ENCODE results near the gene TDRD1. TPM values are rescaled to one million over a fixed set of nuclear protein-coding genes. Genes with fewer than 3 reads are reported as not detected.

The TDRD1 gene
- total and polyA plus RNA-seq, 10 of the 15 experiments (the other 5 are each of a cell fraction or from before 2014, with no cell fraction given), result 0.03 to 0.04 TPM; not detected in 8

DNA sequence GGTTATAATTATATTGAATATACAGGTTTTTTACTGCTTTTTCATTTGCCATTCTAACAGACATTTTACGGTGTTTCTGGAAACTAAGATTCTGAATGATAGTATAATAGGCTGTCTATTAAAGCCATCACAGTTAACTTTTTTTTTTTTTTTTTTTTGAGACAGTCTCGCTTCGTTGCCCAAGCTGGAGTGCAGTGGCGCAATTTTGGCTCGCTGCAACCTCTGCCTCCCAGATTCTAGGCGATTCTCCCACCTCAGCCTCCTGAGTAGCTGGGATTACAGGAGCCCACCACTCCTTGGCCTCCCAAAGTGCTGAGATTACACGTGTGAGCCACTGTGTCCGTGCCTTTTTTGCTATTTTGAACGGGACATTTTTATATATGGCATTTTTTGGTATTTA, 4.4 kb downstream of the TDRD1 start:
- no TSS peak for BruUV-seq (replicated peaks)
- Histone ChIP-seq H3K27ac (ENCODE audit: control insufficient read depth, insufficient read depth) (no peak overlapping the region), H3K36me3 (ENCODE audit: control insufficient read depth in 2 of 2, insufficient read depth in 2 of 2, low read length in 1 of 2) (no peaks in the 10 kb centered on the region), H3K4me1 (ENCODE audit: control insufficient read depth, insufficient read depth, low read length) (no peaks in the 10 kb centered on the region; the same call in 1 of the 2 replicates), H3K4me2 (ENCODE audit: control insufficient read depth, insufficient read depth) (no peak overlapping the region), H2AFZ (ENCODE audit: control insufficient read depth, low read depth, low read length) (no peak overlapping the region), H4K20me1 (ENCODE audit: control insufficient read depth, insufficient read depth) (no peaks in the 10 kb centered on the region), H3K9ac (ENCODE audit: control insufficient read depth, insufficient read depth, low read length) (no peak overlapping the region), H3K27me3 (replicated peaks in 1 of 2; ENCODE audit: control insufficient read depth in 2 of 2, insufficient read depth in 2 of 2, low read length in 1 of 2) (no peaks in the 10 kb centered on the region), H3K4me3 (no peak overlapping the region), H3K9me3 (replicated peaks; ENCODE audit: control insufficient read depth, insufficient read depth, low read length) (no peaks in the 10 kb centered on the region), H3K79me2 (ENCODE audit: control insufficient read depth, insufficient read depth, low read length) (no peaks in the 10 kb centered on the region)
- in situ Hi-C loops (cut with MboI) (loop anchor here (25.0 kb wide), 1 partner anchor 254 kb away; no protein-coding TSS in a partner anchor), intact Hi-C loops (cut with micrococcal nuclease; ENCODE audit: unreplicated experiment) (no loop called here)
- ChIA-PET RAD21 (ENCODE audit: unreplicated experiment) (no interaction called here), POLR2A (no interaction called here), CTCF (interaction anchor here (0.6 kb wide), 1 partner anchor 62 kb away, joined by 3 read pairs; no protein-coding TSS in a partner anchor), SMC1A (ENCODE audit: uncharacterized antibody, unreplicated experiment) (no interaction called here)
- DNase-seq (ENCODE audit: low read depth, low spot score) (no peak), FAIRE-seq (no peak), ATAC-seq (no peak)
- 51% methylated on average over 9 of the region's 9 CpGs for WGBS (ENCODE audit: insufficient coverage, insufficient replicate concordance, low lambda C conversion rate, missing lambda C conversion rate)
- TF ChIP-seq ZNF384 (IDR thresholded peaks at IDR 0.05; ENCODE audit: borderline replicate concordance, low read depth, low read length) (no peak), NFIC (IDR thresholded peaks at IDR 0.05; ENCODE audit: low read depth, low read length) (no peak), CHD4 (IDR thresholded peaks at IDR 0.05) (no peak), CREM (IDR thresholded peaks at IDR 0.05; ENCODE audit: low read depth) (no peak), JUNB (IDR thresholded peaks at IDR 0.05) (no peak), KLF5 (IDR thresholded peaks at IDR 0.05; ENCODE audit: partially characterized antibody) (no peak), JUND (IDR thresholded peaks at IDR 0.05; ENCODE audit: low read depth, low read length) (no peak), MTA3 (IDR thresholded peaks at IDR 0.05; ENCODE audit: borderline replicate concordance, low read length) (no peak), SRF (IDR thresholded peaks at IDR 0.05; ENCODE audit: low read depth in 2 of 2, low read length in 2 of 2) (no peak), BHLHE40 (IDR thresholded peaks at IDR 0.05; ENCODE audit: borderline replicate concordance in 1 of 2, low read depth in 2 of 2, low read length in 1 of 2) (no peak), RB1 (IDR thresholded peaks at IDR 0.05; ENCODE audit: borderline replicate concordance) (no peak)
- TF ChIP-seq, protein P1, sequence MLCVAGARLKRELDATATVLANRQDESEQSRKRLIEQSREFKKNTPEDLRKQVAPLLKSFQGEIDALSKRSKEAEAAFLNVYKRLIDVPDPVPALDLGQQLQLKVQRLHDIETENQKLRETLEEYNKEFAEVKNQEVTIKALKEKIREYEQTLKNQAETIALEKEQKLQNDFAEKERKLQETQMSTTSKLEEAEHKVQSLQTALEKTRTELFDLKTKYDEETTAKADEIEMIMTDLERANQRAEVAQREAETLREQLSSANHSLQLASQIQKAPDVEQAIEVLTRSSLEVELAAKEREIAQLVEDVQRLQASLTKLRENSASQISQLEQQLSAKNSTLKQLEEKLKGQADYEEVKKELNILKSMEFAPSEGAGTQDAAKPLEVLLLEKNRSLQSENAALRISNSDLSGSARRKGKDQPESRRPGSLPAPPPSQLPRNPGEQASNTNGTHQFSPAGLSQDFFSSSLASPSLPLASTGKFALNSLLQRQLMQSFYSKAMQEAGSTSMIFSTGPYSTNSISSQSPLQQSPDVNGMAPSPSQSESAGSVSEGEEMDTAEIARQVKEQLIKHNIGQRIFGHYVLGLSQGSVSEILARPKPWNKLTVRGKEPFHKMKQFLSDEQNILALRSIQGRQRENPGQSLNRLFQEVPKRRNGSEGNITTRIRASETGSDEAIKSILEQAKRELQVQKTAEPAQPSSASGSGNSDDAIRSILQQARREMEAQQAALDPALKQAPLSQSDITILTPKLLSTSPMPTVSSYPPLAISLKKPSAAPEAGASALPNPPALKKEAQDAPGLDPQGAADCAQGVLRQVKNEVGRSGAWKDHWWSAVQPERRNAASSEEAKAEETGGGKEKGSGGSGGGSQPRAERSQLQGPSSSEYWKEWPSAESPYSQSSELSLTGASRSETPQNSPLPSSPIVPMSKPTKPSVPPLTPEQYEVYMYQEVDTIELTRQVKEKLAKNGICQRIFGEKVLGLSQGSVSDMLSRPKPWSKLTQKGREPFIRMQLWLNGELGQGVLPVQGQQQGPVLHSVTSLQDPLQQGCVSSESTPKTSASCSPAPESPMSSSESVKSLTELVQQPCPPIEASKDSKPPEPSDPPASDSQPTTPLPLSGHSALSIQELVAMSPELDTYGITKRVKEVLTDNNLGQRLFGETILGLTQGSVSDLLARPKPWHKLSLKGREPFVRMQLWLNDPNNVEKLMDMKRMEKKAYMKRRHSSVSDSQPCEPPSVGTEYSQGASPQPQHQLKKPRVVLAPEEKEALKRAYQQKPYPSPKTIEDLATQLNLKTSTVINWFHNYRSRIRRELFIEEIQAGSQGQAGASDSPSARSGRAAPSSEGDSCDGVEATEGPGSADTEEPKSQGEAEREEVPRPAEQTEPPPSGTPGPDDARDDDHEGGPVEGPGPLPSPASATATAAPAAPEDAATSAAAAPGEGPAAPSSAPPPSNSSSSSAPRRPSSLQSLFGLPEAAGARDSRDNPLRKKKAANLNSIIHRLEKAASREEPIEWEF (IDR thresholded peaks at IDR 0.05; ENCODE audit: insufficient replicate concordance, low read depth, low read length), result no peak
- TF ChIP-seq, protein P2, sequence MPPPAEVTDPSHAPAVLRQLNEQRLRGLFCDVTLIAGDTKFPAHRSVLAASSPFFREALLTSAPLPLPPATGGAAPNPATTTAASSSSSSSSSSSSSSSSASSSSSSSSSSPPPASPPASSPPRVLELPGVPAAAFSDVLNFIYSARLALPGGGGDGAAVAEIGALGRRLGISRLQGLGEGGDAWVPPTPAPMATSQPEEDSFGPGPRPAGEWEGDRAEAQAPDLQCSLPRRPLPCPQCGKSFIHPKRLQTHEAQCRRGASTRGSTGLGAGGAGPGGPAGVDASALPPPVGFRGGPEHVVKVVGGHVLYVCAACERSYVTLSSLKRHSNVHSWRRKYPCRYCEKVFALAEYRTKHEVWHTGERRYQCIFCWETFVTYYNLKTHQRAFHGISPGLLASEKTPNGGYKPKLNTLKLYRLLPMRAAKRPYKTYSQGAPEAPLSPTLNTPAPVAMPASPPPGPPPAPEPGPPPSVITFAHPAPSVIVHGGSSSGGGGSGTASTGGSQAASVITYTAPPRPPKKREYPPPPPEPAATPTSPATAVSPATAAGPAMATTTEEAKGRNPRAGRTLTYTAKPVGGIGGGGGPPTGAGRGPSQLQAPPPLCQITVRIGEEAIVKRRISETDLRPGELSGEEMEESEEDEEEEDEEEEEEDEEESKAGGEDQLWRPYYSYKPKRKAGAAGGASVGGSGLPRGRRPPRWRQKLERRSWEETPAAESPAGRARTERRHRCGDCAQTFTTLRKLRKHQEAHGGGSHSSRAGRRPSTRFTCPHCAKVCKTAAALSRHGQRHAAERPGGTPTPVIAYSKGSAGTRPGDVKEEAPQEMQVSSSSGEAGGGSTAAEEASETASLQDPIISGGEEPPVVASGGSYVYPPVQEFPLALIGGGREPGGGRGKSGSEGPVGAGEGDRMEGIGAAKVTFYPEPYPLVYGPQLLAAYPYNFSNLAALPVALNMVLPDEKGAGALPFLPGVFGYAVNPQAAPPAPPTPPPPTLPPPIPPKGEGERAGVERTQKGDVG (CRISPR knock-in tag; IDR thresholded peaks at IDR 0.05), result no peak
- TF ChIP-seq, protein P3, sequence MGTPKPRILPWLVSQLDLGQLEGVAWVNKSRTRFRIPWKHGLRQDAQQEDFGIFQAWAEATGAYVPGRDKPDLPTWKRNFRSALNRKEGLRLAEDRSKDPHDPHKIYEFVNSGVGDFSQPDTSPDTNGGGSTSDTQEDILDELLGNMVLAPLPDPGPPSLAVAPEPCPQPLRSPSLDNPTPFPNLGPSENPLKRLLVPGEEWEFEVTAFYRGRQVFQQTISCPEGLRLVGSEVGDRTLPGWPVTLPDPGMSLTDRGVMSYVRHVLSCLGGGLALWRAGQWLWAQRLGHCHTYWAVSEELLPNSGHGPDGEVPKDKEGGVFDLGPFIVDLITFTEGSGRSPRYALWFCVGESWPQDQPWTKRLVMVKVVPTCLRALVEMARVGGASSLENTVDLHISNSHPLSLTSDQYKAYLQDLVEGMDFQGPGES (IDR thresholded peaks at IDR 0.05), result no peak
